Brain microvascular endothelial cell (primary cell): ENCODE results near the gene SCLY.
"Not testable (repeated sequence)": the region's sequence is repeated elsewhere in the genome, so short reads cannot be mapped to it uniquely, and the experiment has no call there.

ENCODE experiments used
- DNase-seq: peaks from one replicate; pipeline ENCODE4 v3.0.0-alpha.2; 2020
- H3K27ac ChIP-seq: fragments of 250-450 bp; sonication (Bioruptor Pico); 2 replicates; pipeline ENCODE4 v1.5.1; 2020; ENCODE audit warnings: mild to moderate bottlenecking, moderate library complexity
- H3K27me3 ChIP-seq: fragments of 250-450 bp; sonication (Bioruptor Pico); replicated peaks from 2 replicates; pipeline ENCODE4 v1.5.1; 2020; ENCODE audit warnings: mild to moderate bottlenecking
- H3K36me3 ChIP-seq: fragments of 250-450 bp; sonication (Bioruptor Pico); replicated peaks from 2 replicates; pipeline ENCODE4 v1.5.1; 2020; ENCODE audit warnings: mild to moderate bottlenecking
- H3K4me3 ChIP-seq: 2 replicates; pipeline ENCODE4 v1.5.1; 2011; ENCODE audit warnings: low read depth, mild to moderate bottlenecking, control low read depth, low read length, moderate library complexity
- in situ Hi-C: cut with HindIII; loops from 2 replicates; pipeline ENCODE4 v1.10.0; 2017; ENCODE audit warnings: low sequenced_read_pairs, low pct_ligation_motif_present
- TF ChIP-seq, protein P1 (sequence below): IDR thresholded peaks from 2 replicates; pipeline ENCODE4 v1.5.1; 2011; ENCODE audit warnings: low read depth, mild to moderate bottlenecking, moderate library complexity, low read length, control low read depth, inconsistent platforms; ENCODE audit errors: missing control alignments

Gene SCLY

DNA sequence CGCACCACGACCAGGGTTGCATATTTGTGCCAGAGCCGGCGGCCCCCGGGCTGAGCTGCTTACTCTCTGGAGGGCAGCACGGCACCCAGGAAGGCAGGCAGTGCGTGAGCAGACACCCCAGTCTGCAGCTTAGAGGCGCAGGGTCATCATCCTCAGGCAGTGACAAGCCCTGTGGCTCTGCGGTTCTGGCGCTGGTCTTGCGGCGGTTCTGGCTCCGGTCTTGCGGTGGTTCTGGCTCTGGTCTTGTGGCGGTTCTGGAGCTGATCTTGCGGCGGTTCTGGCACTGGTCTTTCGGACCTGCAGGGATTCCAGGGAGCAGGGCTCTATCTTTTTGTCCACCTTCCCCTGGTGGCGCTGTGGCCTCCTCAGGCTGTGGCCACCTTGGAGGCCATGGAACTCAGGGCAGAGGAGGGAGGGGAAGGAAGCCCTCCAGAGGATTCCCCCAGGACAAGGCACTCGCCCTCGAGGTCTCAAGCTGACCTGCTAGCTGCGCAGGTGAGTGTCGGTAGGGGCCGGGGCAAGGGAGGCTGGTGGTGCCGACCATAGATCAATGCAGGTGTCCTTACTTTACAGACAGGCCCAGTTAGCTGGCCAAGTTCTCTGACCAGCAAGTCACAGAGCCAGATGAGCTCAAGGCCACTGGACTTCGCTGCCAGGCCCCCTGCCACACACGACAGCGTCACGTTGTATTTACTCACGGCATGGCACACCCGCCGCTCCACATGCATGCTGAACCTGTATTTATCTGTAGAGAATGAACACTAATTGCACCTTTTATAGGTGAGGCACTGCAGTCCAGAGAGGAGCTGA lies 54.3 kb downstream of the SCLY start:
- H3K27ac ChIP-seq, result no peak overlapping the region
- in situ Hi-C loops, result no loop called here
- no peak overlapping the region for H3K4me3 ChIP-seq
- DNase-seq, result no peak
- no peaks in the 10 kb centered on the region for H3K36me3 ChIP-seq
- H3K27me3 ChIP-seq, result peaks cover 6% of the 10 kb centered on the region
- TF ChIP-seq, protein P1, sequence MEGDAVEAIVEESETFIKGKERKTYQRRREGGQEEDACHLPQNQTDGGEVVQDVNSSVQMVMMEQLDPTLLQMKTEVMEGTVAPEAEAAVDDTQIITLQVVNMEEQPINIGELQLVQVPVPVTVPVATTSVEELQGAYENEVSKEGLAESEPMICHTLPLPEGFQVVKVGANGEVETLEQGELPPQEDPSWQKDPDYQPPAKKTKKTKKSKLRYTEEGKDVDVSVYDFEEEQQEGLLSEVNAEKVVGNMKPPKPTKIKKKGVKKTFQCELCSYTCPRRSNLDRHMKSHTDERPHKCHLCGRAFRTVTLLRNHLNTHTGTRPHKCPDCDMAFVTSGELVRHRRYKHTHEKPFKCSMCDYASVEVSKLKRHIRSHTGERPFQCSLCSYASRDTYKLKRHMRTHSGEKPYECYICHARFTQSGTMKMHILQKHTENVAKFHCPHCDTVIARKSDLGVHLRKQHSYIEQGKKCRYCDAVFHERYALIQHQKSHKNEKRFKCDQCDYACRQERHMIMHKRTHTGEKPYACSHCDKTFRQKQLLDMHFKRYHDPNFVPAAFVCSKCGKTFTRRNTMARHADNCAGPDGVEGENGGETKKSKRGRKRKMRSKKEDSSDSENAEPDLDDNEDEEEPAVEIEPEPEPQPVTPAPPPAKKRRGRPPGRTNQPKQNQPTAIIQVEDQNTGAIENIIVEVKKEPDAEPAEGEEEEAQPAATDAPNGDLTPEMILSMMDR, result no peak

DNA sequence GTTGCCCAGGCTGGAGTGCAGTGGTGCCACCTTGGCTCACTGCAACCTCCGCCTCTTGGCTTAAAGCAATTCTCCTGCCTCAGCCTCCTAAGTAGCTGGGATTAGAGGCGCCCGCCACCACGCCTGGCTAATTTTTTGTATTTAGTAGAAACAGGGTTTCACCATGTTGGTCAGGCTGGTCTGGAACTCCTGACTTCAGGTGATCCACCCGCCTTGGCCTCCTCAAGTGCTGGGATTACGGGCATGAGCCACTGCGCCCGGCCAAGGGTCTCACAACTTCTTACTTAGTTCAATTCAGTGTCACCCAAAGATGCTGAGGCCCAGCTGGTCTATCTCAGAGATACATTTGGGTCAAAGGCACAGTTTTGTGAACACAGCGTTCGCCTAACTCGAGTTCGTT lies 54.9 kb downstream of the SCLY start:
- H3K4me3 ChIP-seq, H3K27me3 ChIP-seq, DNase-seq, H3K27ac ChIP-seq, H3K36me3 ChIP-seq, in situ Hi-C loops: not testable (repeated sequence)

DNA sequence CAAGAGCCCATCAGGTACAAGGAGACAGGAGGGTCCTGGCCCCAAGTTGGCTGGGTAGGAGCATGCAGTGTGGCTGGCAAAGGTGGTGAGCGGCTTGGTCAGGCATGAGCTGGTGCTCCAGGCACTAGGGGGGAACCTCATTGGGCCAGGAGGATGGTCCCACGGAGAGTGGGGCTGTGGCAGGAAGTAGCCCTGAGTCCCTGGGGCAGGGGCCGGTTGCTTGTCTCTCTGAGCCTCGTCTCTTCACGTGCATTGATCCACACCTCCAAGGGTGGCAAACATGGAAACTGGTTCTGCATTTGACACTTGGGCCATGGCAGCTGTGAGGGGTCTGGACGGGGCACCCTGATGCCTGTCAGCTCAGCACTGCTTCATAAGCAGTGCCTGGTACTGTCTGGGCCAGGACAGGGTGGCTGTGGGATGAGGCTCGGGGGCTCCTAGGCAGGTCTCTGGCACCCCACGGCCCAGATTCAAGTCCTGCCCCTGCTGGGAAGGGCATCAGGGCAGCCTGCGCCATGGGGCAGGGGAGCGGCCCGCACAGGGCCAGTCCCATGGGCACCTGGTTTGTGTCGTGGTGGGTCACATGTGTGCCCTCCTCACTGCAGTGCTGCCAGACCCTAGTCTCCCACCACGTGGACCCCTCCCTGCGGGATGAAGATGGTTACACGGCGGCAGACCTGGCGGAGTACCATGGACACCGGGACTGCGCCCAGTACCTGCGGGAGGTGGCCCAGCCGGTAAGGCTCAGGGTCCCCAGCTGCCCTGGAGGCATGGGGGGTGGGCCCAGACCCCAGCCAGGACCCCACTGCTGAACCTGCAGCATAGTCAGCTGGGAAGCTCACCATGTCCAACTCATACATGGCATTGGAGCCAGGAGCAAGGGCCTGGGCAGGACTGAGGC lies 55.7 kb downstream of the SCLY start:
- Histone ChIP-seq H3K4me3 (no peak overlapping the region), H3K27ac (no peak overlapping the region), H3K27me3 (peaks cover 6% of the 10 kb centered on the region), H3K36me3 (no peaks in the 10 kb centered on the region)
- in situ Hi-C loops, result no loop called here
- TF ChIP-seq, protein P1, result no peak
- no peak for DNase-seq

DNA sequence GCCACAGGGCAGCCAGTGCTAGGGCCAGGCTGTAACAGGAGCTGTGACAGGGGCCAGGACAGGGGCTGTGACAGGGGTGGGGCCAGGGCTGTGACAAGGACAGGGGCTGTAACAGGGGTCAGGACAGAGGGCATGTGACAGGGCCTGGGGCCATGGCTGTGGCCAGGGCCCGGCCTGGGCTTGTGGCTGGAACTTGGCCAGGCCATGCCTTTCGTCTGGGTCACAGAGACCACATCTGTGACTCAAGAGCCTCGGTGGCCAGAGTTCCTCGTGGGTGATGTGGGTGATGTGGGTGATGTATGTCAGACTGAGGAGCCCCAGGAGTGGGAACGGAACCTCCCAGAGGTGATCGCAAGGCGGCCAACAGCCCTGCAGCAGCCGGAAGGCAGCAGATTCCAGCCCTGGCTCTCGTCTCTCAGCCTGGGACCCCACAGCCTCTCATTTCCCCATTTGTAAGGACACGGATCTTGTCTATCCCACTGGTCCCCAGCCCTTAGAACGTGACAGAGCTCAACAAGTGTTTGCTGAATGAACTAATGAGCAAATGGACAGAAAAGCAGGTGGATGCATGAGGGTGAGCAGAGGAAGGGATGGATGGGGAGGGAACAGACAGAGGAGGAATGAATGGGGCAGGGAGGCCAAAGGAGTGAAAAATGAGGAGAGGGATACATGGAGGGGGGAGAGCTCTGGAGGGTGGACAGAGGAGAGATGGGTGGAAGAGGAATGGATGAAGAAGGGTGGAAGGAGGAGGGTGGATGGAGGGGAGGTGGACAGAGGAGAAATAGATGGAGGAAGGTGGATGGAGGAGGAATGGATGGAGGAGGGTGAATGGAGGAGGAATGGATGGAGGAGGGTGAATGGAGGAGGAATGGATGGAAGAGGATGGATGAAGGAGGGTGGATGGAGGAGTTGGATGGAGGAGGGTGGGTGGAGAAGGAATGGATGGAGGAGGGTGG lies 56.7 kb downstream of the SCLY start:
- no peaks in the 10 kb centered on the region for H3K36me3 ChIP-seq
- peaks cover 6% of the 10 kb centered on the region for H3K27me3 ChIP-seq
- DNase-seq, result no peak
- no peak overlapping the region for H3K4me3 ChIP-seq
- in situ Hi-C loops, result no loop called here
- TF ChIP-seq, protein P1, result no peak
- no peak overlapping the region for H3K27ac ChIP-seq

DNA sequence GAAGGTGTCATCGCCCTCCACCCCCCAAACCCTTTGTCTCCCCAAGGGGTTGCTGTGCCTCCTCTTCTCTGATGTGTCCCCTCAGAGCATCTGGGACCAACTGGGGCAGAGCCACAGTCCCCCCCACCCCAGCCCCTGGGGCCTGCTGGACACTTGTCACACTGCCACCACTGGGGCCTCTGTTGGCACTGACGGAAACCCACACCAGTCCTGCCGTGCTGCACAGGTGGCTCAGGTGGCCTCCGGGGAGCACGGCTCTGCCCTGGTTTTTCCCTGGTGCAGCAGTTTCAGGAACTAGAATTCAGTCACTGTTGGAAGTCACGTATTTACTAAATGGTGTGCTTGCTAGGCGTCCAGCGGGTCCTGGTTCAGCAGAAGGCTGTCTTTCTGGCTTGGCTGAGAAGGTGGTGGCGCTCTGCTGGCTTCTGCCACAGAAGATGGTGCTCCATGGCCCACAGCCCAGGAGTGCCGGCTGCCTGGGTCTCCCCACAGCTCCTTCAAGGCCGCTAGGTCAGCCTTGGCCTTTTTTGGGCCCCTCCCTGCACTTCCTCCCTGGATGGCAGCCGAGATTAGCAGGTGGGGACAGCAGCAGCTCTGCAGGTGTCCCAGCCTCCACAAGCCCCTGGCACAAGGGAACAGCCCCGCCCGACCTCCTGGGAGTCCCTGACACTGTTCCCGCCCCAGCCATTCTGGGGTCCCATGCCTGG lies 59.1 kb downstream of the SCLY start:
- Histone ChIP-seq H3K27ac (no peak overlapping the region), H3K27me3 (peaks cover 6% of the 10 kb centered on the region), H3K4me3 (no peak overlapping the region), H3K36me3 (no peaks in the 10 kb centered on the region)
- in situ Hi-C loops, result no loop called here
- TF ChIP-seq, protein P1, result no peak
- DNase-seq, result no peak
